ENCODE measurements around the gene TCTN3.
"Not testable (repeated sequence)": the region's sequence is repeated elsewhere in the genome, so short reads cannot be mapped to it uniquely, and the experiment has no call there.

The TCTN3 gene

DNA sequence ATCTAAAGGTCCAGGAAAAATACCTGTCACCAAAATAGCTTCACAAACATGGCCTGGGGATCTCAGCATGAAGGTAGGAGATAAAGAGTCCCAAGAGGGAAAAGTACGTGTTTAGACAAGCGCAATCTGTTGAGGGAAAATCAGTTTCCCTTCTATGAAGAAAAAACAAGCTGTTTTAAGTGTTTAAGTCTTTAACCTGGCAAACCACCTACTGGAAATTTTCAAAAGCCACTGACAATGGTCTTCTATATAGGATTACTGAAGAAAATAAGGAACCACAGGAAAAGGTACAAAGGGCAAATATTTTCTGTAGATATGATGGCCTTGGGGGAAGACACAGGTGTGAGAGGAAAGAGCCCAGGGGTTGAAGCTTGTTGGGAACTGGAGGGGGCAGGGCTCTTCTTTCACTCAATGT, 58.4 kb downstream of the TCTN3 start:
- ATAC-seq: no peak
- TF ChIP-seq ZFP30 (CRISPR knock-in tag; IDR thresholded peaks at IDR 0.05) (no peak), BACH2 (CRISPR knock-in tag; IDR thresholded peaks at IDR 0.05; ENCODE audit: borderline replicate concordance) (no peak), CSDC2 (CRISPR knock-in tag; IDR thresholded peaks at IDR 0.05) (no peak), ZNF565 (CRISPR knock-in tag; conservative IDR thresholded peaks at IDR 0.05; ENCODE audit: low read depth) (no peak), TOX (CRISPR knock-in tag; IDR thresholded peaks at IDR 0.05; ENCODE audit: borderline replicate concordance) (no peak), ZNF70 (CRISPR knock-in tag; IDR thresholded peaks at IDR 0.05) (no peak)
- TF ChIP-seq, protein P1, sequence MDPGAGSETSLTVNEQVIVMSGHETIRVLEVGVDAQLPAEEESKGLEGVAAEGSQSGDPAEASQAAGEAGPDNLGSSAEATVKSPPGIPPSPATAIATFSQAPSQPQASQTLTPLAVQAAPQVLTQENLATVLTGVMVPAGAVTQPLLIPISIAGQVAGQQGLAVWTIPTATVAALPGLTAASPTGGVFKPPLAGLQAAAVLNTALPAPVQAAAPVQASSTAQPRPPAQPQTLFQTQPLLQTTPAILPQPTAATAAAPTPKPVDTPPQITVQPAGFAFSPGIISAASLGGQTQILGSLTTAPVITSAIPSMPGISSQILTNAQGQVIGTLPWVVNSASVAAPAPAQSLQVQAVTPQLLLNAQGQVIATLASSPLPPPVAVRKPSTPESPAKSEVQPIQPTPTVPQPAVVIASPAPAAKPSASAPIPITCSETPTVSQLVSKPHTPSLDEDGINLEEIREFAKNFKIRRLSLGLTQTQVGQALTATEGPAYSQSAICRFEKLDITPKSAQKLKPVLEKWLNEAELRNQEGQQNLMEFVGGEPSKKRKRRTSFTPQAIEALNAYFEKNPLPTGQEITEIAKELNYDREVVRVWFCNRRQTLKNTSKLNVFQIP (CRISPR knock-in tag; IDR thresholded peaks at IDR 0.05; ENCODE audit: borderline replicate concordance, low read depth): no peak

DNA sequence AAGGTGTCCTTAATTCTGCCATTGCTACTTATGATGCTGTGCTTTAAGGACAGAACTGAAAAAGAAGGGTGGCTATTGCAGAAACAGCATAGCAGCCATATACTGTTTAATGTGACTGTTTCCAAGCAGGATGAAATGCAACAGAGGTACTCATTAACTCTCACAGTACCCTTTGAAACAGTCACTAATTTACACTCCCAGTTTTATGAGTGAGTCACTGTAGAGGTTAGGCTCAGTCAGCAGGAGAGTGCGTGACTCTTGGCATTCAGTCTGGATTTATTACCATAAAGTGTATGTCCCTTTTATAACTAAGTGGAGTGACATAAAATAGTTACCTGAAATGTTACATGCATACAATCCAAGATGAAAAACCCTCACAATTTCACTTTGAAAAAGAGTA, 64.9 kb downstream of the TCTN3 start:
- no peak for ATAC-seq
- no peak for TF ChIP-seq BACH2 (CRISPR knock-in tag; IDR thresholded peaks at IDR 0.05; ENCODE audit: borderline replicate concordance)

- TF ChIP-seq ZFP3 (CRISPR knock-in tag; IDR thresholded peaks at IDR 0.05) (no peak), ZNF8 (CRISPR knock-in tag; IDR thresholded peaks at IDR 0.05) (no peak), RARB (CRISPR knock-in tag; IDR thresholded peaks at IDR 0.05) (no peak), TCF4 (CRISPR knock-in tag; IDR thresholded peaks at IDR 0.05; ENCODE audit: borderline replicate concordance) (no peak), PPARA (CRISPR knock-in tag; IDR thresholded peaks at IDR 0.05; ENCODE audit: borderline replicate concordance) (no peak), GLIS3 (CRISPR knock-in tag; IDR thresholded peaks at IDR 0.05) (no peak), ZNF565 (CRISPR knock-in tag; conservative IDR thresholded peaks at IDR 0.05; ENCODE audit: low read depth) (no peak), CSDC2 (CRISPR knock-in tag; IDR thresholded peaks at IDR 0.05) (no peak), OSR1 (CRISPR knock-in tag; IDR thresholded peaks at IDR 0.05) (no peak), PATZ1 (CRISPR knock-in tag; IDR thresholded peaks at IDR 0.05; ENCODE audit: borderline replicate concordance) (no peak)
- TF ChIP-seq, protein P2, sequence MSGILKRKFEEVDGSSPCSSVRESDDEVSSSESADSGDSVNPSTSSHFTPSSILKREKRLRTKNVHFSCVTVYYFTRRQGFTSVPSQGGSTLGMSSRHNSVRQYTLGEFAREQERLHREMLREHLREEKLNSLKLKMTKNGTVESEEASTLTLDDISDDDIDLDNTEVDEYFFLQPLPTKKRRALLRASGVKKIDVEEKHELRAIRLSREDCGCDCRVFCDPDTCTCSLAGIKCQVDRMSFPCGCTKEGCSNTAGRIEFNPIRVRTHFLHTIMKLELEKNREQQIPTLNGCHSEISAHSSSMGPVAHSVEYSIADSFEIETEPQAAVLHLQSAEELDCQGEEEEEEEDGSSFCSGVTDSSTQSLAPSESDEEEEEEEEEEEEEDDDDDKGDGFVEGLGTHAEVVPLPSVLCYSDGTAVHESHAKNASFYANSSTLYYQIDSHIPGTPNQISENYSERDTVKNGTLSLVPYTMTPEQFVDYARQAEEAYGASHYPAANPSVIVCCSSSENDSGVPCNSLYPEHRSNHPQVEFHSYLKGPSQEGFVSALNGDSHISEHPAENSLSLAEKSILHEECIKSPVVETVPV (CRISPR knock-in tag; IDR thresholded peaks at IDR 0.05): no peak
- ATAC-seq: no peak
Observed at GRCh38 chr10:95626500-95626899, 67.2 kb downstream of the TCTN3 start.

DNA sequence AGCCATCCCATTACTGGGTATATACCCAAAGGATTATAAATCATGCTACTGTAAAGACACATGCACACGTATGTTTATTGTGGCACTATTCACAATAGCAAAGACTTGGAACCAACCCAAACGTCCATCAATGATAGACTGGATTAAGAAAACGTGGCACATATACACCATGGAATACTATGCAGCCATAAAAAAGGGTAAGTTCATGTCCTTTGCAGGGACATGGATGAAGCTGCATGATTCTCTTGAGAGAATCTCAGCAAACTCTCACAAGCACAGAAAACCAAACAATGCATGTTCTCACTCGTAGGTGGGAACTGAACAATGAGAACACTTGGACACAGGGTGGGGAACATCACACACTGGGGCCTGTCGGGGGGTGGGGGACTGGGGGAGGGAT, 73.3 kb downstream of the TCTN3 start:
- ATAC-seq: not testable (repeated sequence)

DNA sequence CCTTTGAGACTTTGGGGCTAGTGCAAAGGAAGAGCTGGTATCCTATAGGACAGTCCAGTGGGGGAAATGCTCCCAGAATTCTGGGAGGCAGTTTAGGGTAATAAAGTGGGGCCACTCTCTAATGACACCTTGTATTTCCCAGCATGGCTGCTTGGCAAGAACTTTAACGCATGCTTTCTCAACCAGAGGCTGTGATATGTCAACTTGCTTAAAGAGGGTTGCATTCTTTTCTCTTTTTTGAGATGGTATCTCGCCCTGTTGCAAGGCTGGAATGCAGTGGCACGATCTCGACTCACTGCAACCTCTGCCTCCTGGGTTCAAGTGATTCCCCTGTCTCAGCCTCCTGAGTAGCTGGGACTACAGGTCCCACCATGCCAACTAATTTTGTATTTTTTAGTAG, 75.6 kb downstream of the TCTN3 start:
- TF ChIP-seq ZFP30 (CRISPR knock-in tag; IDR thresholded peaks at IDR 0.05) (no peak), ZFP3 (CRISPR knock-in tag; IDR thresholded peaks at IDR 0.05) (no peak), RARB (CRISPR knock-in tag; IDR thresholded peaks at IDR 0.05) (no peak), ISL1 (CRISPR knock-in tag; IDR thresholded peaks at IDR 0.05) (no peak), ZNF70 (CRISPR knock-in tag; IDR thresholded peaks at IDR 0.05) (no peak), PPARA (CRISPR knock-in tag; IDR thresholded peaks at IDR 0.05; ENCODE audit: borderline replicate concordance) (no peak), SNAI2 (CRISPR knock-in tag; IDR thresholded peaks at IDR 0.05) (no peak), PATZ1 (CRISPR knock-in tag; IDR thresholded peaks at IDR 0.05; ENCODE audit: borderline replicate concordance) (no peak), OSR1 (CRISPR knock-in tag; IDR thresholded peaks at IDR 0.05) (no peak), ZNF565 (CRISPR knock-in tag; conservative IDR thresholded peaks at IDR 0.05; ENCODE audit: low read depth) (no peak), ZC3H10 (CRISPR knock-in tag; IDR thresholded peaks at IDR 0.05) (no peak), ESRRG (CRISPR knock-in tag; IDR thresholded peaks at IDR 0.05) (no peak), TCF4 (CRISPR knock-in tag; IDR thresholded peaks at IDR 0.05; ENCODE audit: borderline replicate concordance) (no peak), TOX (CRISPR knock-in tag; IDR thresholded peaks at IDR 0.05; ENCODE audit: borderline replicate concordance) (no peak)
- TF ChIP-seq, protein P3, sequence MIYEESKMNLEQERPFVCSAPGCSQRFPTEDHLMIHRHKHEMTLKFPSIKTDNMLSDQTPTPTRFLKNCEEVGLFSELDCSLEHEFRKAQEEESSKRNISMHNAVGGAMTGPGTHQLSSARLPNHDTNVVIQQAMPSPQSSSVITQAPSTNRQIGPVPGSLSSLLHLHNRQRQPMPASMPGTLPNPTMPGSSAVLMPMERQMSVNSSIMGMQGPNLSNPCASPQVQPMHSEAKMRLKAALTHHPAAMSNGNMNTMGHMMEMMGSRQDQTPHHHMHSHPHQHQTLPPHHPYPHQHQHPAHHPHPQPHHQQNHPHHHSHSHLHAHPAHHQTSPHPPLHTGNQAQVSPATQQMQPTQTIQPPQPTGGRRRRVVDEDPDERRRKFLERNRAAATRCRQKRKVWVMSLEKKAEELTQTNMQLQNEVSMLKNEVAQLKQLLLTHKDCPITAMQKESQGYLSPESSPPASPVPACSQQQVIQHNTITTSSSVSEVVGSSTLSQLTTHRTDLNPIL (CRISPR knock-in tag; IDR thresholded peaks at IDR 0.05; ENCODE audit: low read depth): no peak
- TF ChIP-seq, protein P2 (CRISPR knock-in tag; IDR thresholded peaks at IDR 0.05): no peak
- ATAC-seq: no peak

Data from SK-N-SH treated with all-trans-retinoic acid at 6 μM for 48 hours (cell line).